Right atrium auricular region (tissue), 2 donors: ENCODE results near the gene STAP2. TPM values are rescaled to one million over a fixed set of nuclear protein-coding genes. Genes with fewer than 3 reads are reported as not detected.

ENCODE experiments used
- DNase-seq: peaks from one replicate; pipeline ENCODE4 v3.0.0-alpha.2; 2019; ENCODE audit warnings: low spot score
- H3K27ac ChIP-seq, 2 donors: fragments of 200-600 bp; sonication (generic); 1 replicate in 1 of 2; 2 replicates in 1 of 2; pipeline ENCODE4 v1.5.1; 2016 to 2019
- H3K27me3 ChIP-seq, 2 donors: fragments of 200-600 bp; sonication (generic); one replicate each; pipeline versions ENCODE4 v1.5.1 to v1.6.0; 2017 to 2019
- H3K36me3 ChIP-seq: fragments of 200-600 bp; sonication (generic); one replicate; pipeline ENCODE4 v1.5.1; 2016
- H3K4me1 ChIP-seq, 2 donors: fragments of 200-600 bp; sonication (generic); one replicate each; pipeline versions ENCODE4 v1.5.1 to v1.6.0; 2017 to 2019
- H3K4me3 ChIP-seq, 2 donors: fragments of 200-600 bp; sonication (generic); 1 replicate in 1 of 2; 2 replicates in 1 of 2; pipeline ENCODE4 v1.5.1; 2017 to 2019; ENCODE audit warnings: mild to moderate bottlenecking in 1 of 2, moderate library complexity in 1 of 2
- H3K9me3 ChIP-seq, 2 donors: fragments of 200-600 bp; sonication (generic); one replicate each; pipeline ENCODE4 v1.5.1; 2019
- total RNA-seq, 2 donors: library from RNA; depleted of rRNA; stranded (reverse); fragments of >200 nt; gene quantifications; one replicate each; pipeline ENCODE4 v1.1.0, GENCODE V29; 2016
- TF ChIP-seq, protein P1 (sequence below), 2 donors: fragments of 200-600 bp; sonication (generic); IDR thresholded peaks; one replicate each; pipeline ENCODE4 v1.5.1; 2019; ENCODE audit warnings: antibody characterized with exemption in 2 of 2

Gene STAP2
- total RNA-seq, 2 donors from 2014 or later = 4.8 to 11.8 TPM

DNA sequence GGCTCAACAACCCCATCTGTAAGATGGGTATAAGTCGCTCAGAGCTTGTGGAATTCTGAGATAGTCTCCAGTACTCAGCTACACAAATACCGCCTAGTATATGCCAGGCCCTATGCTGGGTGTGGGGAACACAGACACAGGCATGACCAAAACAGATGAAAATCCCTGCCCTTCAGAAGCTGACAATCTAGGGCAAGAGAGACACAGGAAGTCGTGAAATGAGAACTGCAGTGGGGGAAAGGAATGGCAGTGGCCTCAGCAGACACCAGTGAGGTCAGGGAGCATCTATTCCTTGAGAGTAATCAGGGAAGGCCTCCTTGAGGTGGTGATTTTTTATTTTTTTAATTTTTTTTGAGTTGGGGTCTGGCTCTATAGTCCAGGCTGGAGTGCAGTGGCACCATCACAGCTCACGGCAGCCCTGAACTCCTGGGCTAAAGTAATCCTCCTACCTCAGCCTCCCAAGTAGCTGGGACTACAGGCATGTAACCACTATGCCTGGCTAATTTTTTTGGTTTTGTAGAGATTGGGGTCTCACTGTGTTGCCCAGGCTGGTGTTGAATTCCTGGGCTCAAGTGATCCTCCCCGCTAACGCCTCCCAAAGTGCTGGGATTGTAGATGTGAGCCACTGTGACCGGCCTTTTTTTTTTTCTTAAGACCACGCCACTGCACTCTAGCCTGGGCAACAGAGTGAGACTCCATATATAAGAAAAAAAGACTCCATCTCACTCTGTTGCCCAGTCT is 39.6 kb downstream of the STAP2 start:
- TF ChIP-seq, protein P1, sequence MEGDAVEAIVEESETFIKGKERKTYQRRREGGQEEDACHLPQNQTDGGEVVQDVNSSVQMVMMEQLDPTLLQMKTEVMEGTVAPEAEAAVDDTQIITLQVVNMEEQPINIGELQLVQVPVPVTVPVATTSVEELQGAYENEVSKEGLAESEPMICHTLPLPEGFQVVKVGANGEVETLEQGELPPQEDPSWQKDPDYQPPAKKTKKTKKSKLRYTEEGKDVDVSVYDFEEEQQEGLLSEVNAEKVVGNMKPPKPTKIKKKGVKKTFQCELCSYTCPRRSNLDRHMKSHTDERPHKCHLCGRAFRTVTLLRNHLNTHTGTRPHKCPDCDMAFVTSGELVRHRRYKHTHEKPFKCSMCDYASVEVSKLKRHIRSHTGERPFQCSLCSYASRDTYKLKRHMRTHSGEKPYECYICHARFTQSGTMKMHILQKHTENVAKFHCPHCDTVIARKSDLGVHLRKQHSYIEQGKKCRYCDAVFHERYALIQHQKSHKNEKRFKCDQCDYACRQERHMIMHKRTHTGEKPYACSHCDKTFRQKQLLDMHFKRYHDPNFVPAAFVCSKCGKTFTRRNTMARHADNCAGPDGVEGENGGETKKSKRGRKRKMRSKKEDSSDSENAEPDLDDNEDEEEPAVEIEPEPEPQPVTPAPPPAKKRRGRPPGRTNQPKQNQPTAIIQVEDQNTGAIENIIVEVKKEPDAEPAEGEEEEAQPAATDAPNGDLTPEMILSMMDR (IDR thresholded peaks at IDR 0.05) = no peak
- Histone ChIP-seq H3K4me1 (peaks cover 0 to under 1% of the 10 kb centered on the region in 2 donors), H3K27me3 (no peaks in the 10 kb centered on the region), H3K9me3 (no peaks in the 10 kb centered on the region), H3K4me3 (no peak overlapping the region), H3K27ac (no peak overlapping the region), H3K36me3 (no peaks in the 10 kb centered on the region)
- no peak for DNase-seq

DNA sequence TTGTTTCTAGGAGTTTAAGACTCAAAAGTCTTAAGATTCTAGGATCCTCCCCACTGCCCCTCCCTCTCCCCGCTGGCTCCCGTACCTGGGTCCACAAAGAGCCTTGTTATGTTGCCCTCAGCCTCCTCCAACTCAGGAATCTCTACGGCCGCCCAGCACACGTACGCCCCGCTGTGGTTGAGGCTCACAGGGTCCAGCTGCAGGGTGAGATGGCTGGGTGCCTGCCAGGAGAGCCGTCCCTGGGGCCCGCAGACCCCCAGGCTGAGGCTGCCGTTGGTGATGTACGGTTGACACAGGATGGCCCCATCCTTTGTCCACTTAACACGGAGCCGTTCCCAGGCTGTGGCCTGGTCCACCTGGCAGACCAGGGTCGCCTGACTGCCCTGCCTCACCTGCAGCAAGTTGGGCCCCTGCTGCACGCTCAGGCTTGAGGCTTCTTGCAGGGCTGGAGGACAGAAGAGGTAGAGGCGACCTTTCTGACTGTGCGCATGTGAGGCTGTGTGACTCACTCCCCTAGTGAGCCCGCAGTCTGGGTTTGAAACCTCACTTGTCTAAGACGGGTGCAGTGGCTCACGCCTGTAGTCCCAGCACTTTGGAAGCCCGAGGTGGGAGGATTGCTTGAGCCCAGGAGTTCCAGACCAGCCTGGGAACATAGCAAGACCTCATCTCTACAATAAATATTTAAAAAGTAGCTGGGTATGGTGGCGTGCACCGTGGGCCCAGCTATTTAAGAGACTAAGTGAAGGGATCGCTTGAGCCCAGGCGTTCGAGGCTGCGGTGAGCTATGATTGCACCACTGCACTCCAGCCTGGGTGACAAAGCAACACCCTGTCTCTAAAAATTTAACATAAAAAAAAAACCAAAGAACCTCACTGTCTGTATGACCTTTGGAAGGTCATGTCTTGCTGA is 40.5 kb downstream of the STAP2 start:
- DNase-seq = no peak
- no peak overlapping the region for H3K4me3 ChIP-seq
- H3K27ac ChIP-seq = no peak overlapping the region
- no peaks in the 10 kb centered on the region for H3K27me3 ChIP-seq
- H3K9me3 ChIP-seq = no peaks in the 10 kb centered on the region
- H3K4me1 ChIP-seq = no peaks in the 10 kb centered on the region
- TF ChIP-seq, protein P1 (IDR thresholded peaks at IDR 0.05) = no peak
- no peaks in the 10 kb centered on the region for H3K36me3 ChIP-seq

DNA sequence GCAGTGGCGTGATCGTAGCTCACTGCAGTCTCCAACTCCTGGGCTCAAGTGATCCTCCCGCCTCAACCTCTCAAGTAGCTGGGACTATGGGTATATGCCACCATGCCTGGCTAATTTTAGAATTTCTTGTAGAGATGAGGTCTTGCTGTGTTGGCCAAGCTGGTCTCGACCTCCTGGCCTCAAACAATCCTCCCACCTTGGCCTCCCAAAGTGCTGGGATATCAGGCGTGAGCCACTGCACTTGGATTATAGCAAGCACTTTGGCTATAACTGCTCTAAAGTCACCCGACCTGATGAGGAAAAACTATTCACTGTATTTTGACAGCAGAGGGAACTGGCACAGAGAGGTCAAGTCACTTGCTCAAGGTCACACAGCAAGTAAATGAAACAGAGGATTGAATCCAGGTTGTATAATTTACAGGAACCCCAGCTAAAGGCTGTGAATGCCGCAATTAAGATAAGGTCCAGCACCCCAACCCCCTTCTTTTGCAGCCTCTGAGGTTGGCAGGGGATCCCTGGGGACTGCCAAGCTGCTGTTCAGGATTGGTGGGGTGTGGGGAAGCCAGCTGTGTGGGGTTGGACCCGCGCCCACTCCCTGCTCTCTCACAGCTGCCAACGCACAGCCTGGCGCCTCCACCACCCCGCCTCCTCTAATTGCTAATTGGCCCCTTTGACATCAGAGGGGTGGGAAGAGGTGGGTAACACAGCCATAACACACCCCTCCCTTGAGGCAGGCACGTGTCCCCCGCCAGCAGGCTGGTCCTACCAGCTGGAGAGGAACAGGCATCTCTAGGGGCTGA is 42.5 kb downstream of the STAP2 start:
- Histone ChIP-seq H3K36me3 (no peaks in the 10 kb centered on the region), H3K4me1 (no peaks in the 10 kb centered on the region), H3K9me3 (no peaks in the 10 kb centered on the region), H3K27me3 (no peaks in the 10 kb centered on the region), H3K27ac (no peak overlapping the region), H3K4me3 (no peak overlapping the region)
- DNase-seq = no peak
- TF ChIP-seq, protein P1 (IDR thresholded peaks at IDR 0.05) = no peak

DNA sequence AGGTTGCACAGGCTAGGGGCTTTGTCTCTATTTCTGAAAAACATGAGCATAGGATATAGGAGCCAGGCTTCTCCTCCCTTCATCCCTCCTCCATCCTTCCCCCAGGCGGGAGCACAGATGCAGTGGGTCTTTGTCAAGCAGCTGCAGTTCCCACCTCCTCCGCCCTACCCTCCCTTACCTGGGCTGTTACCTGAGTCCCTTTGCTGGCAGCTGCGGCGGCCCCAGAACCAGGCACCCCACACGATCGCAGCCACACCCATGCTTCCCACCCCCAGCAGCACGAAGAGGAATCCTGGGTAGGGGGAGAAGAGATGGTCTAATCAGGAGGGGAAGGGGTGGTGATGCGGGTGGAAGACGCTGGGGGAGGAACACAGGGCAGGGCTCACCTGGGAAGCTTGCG is 44.2 kb downstream of the STAP2 start:
- Histone ChIP-seq H3K27ac (no peak overlapping the region), H3K9me3 (no peaks in the 10 kb centered on the region), H3K36me3 (no peaks in the 10 kb centered on the region), H3K27me3 (no peaks in the 10 kb centered on the region), H3K4me1 (no peaks in the 10 kb centered on the region), H3K4me3 (no peak overlapping the region)
- TF ChIP-seq, protein P1 (IDR thresholded peaks at IDR 0.05) = no peak
- DNase-seq = no peak

DNA sequence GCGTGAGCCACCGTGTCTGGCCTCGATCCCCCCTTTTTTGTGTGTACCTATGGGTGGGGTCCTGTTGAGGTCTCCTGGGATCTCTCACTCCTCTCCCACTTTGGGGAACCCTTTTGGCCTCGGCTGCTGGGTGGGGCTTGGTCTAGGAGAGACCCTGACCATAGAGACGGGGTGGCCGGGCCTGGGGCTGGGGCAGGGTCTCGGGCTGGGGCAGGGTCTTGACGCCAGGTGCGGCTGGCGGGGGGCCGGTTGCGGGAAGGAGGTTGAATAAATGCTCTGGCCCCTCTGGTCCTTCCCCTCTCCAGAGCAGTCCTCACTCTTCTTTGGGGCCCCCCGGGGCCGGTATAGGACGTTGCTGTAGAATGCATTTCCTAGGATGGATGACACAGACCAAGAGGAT is 46.1 kb downstream of the STAP2 start:
- Histone ChIP-seq H3K36me3 (no peaks in the 10 kb centered on the region), H3K27ac (no peak overlapping the region), H3K4me3 (no peak overlapping the region), H3K27me3 (no peaks in the 10 kb centered on the region), H3K4me1 (no peaks in the 10 kb centered on the region), H3K9me3 (no peaks in the 10 kb centered on the region)
- TF ChIP-seq, protein P1 (IDR thresholded peaks at IDR 0.05) = no peak
- no peak for DNase-seq
